Measurements from ENCODE around the gene SDK1.
"Not testable (repeated sequence)": the region's sequence is repeated elsewhere in the genome, so short reads cannot be mapped to it uniquely, and the experiment has no call there.

DNA sequence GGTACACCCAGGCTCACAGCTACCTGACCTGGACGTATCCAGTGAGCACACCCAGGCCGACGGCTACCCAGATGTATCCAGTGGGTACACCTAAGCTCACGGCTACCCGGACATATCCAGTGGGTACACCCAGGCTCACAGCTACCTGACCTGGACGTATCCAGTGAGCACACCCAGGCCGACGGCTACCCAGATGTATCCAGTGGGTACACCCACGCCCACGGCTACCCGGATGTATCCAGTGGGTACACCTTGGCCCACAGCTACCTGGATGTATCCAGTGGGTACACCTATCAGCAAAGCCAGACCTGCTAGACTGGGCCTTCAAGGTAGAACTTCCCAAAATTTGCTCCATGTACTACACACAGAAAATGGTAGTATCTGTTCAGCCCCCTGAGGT is 662.7 kb downstream of the SDK1 start:
- not testable (repeated sequence) for TF ChIP-seq POLR2A (IDR thresholded peaks at IDR 0.05)
- TF ChIP-seq, protein P1, sequence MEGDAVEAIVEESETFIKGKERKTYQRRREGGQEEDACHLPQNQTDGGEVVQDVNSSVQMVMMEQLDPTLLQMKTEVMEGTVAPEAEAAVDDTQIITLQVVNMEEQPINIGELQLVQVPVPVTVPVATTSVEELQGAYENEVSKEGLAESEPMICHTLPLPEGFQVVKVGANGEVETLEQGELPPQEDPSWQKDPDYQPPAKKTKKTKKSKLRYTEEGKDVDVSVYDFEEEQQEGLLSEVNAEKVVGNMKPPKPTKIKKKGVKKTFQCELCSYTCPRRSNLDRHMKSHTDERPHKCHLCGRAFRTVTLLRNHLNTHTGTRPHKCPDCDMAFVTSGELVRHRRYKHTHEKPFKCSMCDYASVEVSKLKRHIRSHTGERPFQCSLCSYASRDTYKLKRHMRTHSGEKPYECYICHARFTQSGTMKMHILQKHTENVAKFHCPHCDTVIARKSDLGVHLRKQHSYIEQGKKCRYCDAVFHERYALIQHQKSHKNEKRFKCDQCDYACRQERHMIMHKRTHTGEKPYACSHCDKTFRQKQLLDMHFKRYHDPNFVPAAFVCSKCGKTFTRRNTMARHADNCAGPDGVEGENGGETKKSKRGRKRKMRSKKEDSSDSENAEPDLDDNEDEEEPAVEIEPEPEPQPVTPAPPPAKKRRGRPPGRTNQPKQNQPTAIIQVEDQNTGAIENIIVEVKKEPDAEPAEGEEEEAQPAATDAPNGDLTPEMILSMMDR (IDR thresholded peaks at IDR 0.05): not testable (repeated sequence)
